ENCODE data around the gene ALG3. TPM values are rescaled to one million over a fixed set of nuclear protein-coding genes. Genes with fewer than 3 reads are reported as not detected.

ALG3 gene
- total RNA-seq (10 to 100 TPM; 15.8 to 36.7 (median 28.8) TPM), polyA plus RNA-seq (10 to 100 TPM; 37.5 to 93.7 (median 38.3) TPM)
- long read RNA-seq, donor 1, partial matches to known transcripts: 1 of 9 reads
- long read RNA-seq, donor 1, other reads (novel, unspliced or antisense): 4 of 9 reads
- long read RNA-seq, donor 2, transcript ALG3-201 (9 exons, 1,528 nt): major isoform, 19 of 38 reads
- long read RNA-seq, donor 2, partial matches to known transcripts: 0 of 38 reads
- long read RNA-seq, donor 2, other reads (novel, unspliced or antisense): 16 of 38 reads

- Histone ChIP-seq H3K36me3 (ENCODE audit: insufficient read depth in 1 of 2, low read depth in 1 of 2) (peaks cover 6 to 21% of the 10 kb centered on the region in 2 donors), H3K27me3 (ENCODE audit: insufficient read depth in 3 of 3, low read length in 2 of 3) (no peaks in the 10 kb centered on the region), H3K27ac (peak within 1 kb of the TSS; percentile 90), H3K4me1 (peaks cover 15% of the 10 kb centered on the region), H3K4me3 (peak within 1 kb of the TSS; percentile 79), H3K9me3 (no peaks in the 10 kb centered on the region)
- ATAC-seq: peak; percentile 78 to 85 (median 80)
- DNase-seq: peak; percentile 87 to 92
- intact Hi-C loops (cut with DNase I): loop anchor here (2.0 to 10.0 kb wide), 3 partner anchors 62 to 94 kb away; partner anchors contain the start of genes ABCF3 (in 2 of the 2) and DVL3 (in 2 of the 2)
- TF ChIP-seq, protein P1, sequence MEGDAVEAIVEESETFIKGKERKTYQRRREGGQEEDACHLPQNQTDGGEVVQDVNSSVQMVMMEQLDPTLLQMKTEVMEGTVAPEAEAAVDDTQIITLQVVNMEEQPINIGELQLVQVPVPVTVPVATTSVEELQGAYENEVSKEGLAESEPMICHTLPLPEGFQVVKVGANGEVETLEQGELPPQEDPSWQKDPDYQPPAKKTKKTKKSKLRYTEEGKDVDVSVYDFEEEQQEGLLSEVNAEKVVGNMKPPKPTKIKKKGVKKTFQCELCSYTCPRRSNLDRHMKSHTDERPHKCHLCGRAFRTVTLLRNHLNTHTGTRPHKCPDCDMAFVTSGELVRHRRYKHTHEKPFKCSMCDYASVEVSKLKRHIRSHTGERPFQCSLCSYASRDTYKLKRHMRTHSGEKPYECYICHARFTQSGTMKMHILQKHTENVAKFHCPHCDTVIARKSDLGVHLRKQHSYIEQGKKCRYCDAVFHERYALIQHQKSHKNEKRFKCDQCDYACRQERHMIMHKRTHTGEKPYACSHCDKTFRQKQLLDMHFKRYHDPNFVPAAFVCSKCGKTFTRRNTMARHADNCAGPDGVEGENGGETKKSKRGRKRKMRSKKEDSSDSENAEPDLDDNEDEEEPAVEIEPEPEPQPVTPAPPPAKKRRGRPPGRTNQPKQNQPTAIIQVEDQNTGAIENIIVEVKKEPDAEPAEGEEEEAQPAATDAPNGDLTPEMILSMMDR (IDR thresholded peaks at IDR 0.05): no peak
- 0 to 1% (median 1%) methylated on average over 46 to 49 of the region's 49 CpGs for WGBS, 3 donors
Observed at GRCh38 chr3:184248454-184249411, at the start of gene ALG3. ALG3 (minus strand) TSS chr3:184248962; CDS start chr3:184248940, 22 bp downstream.

DNA sequence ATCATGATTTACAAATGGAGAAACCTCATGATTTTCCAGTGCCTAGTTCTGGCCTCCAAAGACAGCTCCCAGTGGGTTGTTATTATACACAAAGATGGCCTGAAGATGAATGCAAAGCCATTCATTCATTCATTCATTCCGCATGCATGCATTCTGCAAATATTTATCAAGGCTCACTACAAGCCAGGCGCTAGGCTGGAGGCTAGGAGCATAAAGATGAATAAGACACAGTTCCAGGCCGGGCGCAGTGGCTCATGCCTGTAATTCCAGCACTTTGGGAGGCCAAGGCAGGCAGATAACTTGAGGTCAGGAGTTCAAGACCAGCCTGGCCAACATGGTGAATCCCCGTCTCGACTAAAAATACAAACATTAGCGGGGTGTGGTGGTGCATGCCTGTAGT is 47.9 kb upstream of the ALG3 start:
- intact Hi-C loops (cut with DNase I): loop anchor here in 1 of 2 donors (5.0 kb wide), 1 partner anchor 159 kb away; the partner anchor contains the start of gene EIF2B5
- WGBS, 3 donors: 78 to 90% (median 79%) methylated on average over 7 of the region's 7 CpGs
- no peak for DNase-seq
- Histone ChIP-seq H3K4me3 (no peak overlapping the region), H3K36me3 (ENCODE audit: insufficient read depth in 1 of 2, low read depth in 1 of 2) (peaks cover 9 to 19% of the 10 kb centered on the region in 2 donors), H3K27ac (no peak overlapping the region), H3K27me3 (ENCODE audit: insufficient read depth in 3 of 3, low read length in 2 of 3) (no peaks in the 10 kb centered on the region), H3K9me3 (no peaks in the 10 kb centered on the region), H3K4me1 (peaks cover 23% of the 10 kb centered on the region)
- TF ChIP-seq, protein P1 (IDR thresholded peaks at IDR 0.05): no peak
- ATAC-seq: no peak

DNA sequence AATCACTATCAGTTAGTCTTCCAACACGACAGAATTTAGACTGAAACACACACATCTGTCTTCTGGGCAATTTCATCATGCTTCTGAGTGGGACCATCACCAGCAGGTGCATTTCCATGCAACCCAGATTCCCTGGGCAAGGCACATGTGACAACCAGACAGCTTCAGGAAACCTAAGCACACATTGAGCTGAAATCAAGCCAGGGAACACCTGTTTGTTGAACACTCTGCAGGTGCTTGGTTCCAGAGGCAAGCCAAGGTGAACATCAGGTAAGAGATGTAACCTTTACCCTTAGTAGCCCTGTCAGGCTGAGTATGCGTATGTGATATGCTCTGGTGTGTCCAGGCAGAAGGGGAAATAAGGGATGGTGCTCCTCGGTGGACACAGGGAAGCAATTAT is 47.0 kb upstream of the ALG3 start:
- Histone ChIP-seq H3K4me1 (peaks cover 14% of the 10 kb centered on the region), H3K9me3 (no peaks in the 10 kb centered on the region), H3K4me3 (no peak overlapping the region), H3K36me3 (ENCODE audit: insufficient read depth in 1 of 2, low read depth in 1 of 2) (peaks cover 6 to 10% of the 10 kb centered on the region in 2 donors), H3K27me3 (ENCODE audit: insufficient read depth in 3 of 3, low read length in 2 of 3) (no peaks in the 10 kb centered on the region), H3K27ac (no peak overlapping the region)
- whole genome bisulfite sequencing, 3 donors: 61 to 64% (median 62%) methylated on average over 3 of the region's 3 CpGs
- intact Hi-C loops (cut with DNase I): loop anchor here in 1 of 2 donors (5.0 kb wide), 1 partner anchor 158 kb away; the partner anchor contains the start of gene EIF2B5
- TF ChIP-seq, protein P1 (IDR thresholded peaks at IDR 0.05): no peak
- DNase-seq (no peak), ATAC-seq (no peak)

GRCh38 chr3:184291738-184292445 is 43.1 kb upstream of the ALG3 start:
- TF ChIP-seq, protein P1 (IDR thresholded peaks at IDR 0.05): no peak
- H3K36me3 ChIP-seq (ENCODE audit: insufficient read depth in 1 of 2, low read depth in 1 of 2): no peaks in the 10 kb centered on the region
- 89 to 93% (median 90%) methylated on average over 20 to 21 of the region's 21 CpGs for WGBS, 3 donors
- intact Hi-C loops (cut with DNase I): loop anchor here in 1 of 2 donors (5.0 kb wide), 1 partner anchor 395 kb away; no protein-coding TSS in a partner anchor
- H3K4me3 ChIP-seq: no peak overlapping the region
- no peaks in the 10 kb centered on the region for H3K4me1 ChIP-seq
- no peaks in the 10 kb centered on the region for H3K27me3 ChIP-seq (ENCODE audit: insufficient read depth in 3 of 3, low read length in 2 of 3)
- no peak for ATAC-seq
- H3K27ac ChIP-seq: no peak overlapping the region
- no peak for DNase-seq
- H3K9me3 ChIP-seq: no peaks in the 10 kb centered on the region

Measured in psoas muscle (tissue), 8 donors.